ENCODE results near the gene CDIP1.

DNA sequence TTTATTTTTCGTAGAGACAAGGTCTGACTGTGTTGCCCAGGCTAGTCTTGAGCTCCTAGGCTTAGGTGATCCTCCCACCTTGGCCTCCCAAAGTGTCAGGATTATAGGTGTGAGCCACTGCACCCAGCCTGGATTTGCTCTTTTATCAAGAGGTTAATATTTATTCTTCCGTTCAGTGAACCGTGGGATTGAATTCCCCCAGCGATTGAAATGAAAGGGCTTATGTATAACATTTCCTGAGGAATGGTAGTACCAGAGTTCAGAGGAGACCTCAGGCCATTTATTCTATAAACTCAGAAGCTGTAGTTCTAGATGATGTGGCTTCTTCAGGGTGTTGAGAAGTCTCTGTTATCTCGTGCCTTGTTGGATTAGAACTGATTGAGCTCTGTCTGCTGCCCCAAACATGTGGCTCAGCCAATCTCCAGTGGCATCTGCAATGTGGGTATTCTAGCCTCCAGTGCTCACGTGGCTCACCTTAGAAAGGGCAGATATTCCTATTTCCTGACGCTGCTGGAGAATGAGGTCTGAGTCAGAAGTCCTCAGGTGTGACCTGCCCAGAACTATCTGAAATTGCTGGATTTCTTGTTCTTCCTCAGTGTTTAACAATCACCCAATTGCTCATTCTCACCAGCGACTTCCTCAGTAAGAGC is 39.9 kb downstream of the CDIP1 start:
- TF ChIP-seq, protein P1, sequence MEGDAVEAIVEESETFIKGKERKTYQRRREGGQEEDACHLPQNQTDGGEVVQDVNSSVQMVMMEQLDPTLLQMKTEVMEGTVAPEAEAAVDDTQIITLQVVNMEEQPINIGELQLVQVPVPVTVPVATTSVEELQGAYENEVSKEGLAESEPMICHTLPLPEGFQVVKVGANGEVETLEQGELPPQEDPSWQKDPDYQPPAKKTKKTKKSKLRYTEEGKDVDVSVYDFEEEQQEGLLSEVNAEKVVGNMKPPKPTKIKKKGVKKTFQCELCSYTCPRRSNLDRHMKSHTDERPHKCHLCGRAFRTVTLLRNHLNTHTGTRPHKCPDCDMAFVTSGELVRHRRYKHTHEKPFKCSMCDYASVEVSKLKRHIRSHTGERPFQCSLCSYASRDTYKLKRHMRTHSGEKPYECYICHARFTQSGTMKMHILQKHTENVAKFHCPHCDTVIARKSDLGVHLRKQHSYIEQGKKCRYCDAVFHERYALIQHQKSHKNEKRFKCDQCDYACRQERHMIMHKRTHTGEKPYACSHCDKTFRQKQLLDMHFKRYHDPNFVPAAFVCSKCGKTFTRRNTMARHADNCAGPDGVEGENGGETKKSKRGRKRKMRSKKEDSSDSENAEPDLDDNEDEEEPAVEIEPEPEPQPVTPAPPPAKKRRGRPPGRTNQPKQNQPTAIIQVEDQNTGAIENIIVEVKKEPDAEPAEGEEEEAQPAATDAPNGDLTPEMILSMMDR (IDR thresholded peaks at IDR 0.05; ENCODE audit: insufficient read depth, low read length) = no peak
- TF ChIP-seq POLR2AphosphoS5 (IDR thresholded peaks at IDR 0.05; ENCODE audit: low read depth) = no peak

All from HL-60 (cell line).